ENCODE measurements around the gene PSMA1. TPM values are rescaled to one million over a fixed set of nuclear protein-coding genes. Genes with fewer than 3 reads are reported as not detected.

Gene PSMA1
- total and polyA plus RNA-seq, 2 donors (not counting 1 experiment from before 2014, with no cell fraction given), result 165 to 220 TPM

- H3K9me3 ChIP-seq (ENCODE audit: control insufficient read depth, insufficient read depth, low read depth, low read length), result no peaks in the 10 kb centered on the region
- no peak for DNase-seq (ENCODE audit: low read depth in 2 of 2)
- H3K79me2 ChIP-seq (ENCODE audit: control insufficient read depth, insufficient read depth, low read length), result no peaks in the 10 kb centered on the region
- no peaks in the 10 kb centered on the region for H3K4me1 ChIP-seq (ENCODE audit: control insufficient read depth, extremely low read depth, insufficient read depth, low read length)
- H4K20me1 ChIP-seq (ENCODE audit: control insufficient read depth, extremely low read depth, insufficient read depth, low read length), result no peaks in the 10 kb centered on the region
- no peak overlapping the region for H3K4me2 ChIP-seq (ENCODE audit: extremely low read depth, insufficient read depth, low read length)
- no peak for TF ChIP-seq EZH2 (IDR thresholded peaks at IDR 0.05; ENCODE audit: low read length, missing control alignments)
- no peak overlapping the region for H3K9ac ChIP-seq (ENCODE audit: insufficient read depth, low read length)
- no peak overlapping the region for H3K4me3 ChIP-seq (replicated peaks in 1 of 4; ENCODE audit: control extremely low read depth in 1 of 4, insufficient read depth in 1 of 4, low read depth in 3 of 4, low read length in 4 of 4)
- no peaks in the 10 kb centered on the region for H3K36me3 ChIP-seq (ENCODE audit: control insufficient read depth, insufficient read depth, low read length)
- H3K27ac ChIP-seq (ENCODE audit: insufficient read depth, low read length), result no peak overlapping the region
- no peaks in the 10 kb centered on the region for H3K27me3 ChIP-seq (ENCODE audit: control insufficient read depth, insufficient read depth, low read length)
- H2AFZ ChIP-seq (ENCODE audit: low read length), result no peak overlapping the region
These were observed 9.8 kb upstream of the PSMA1 start for GRCh38 chr11:14529951-14530350.

DNA sequence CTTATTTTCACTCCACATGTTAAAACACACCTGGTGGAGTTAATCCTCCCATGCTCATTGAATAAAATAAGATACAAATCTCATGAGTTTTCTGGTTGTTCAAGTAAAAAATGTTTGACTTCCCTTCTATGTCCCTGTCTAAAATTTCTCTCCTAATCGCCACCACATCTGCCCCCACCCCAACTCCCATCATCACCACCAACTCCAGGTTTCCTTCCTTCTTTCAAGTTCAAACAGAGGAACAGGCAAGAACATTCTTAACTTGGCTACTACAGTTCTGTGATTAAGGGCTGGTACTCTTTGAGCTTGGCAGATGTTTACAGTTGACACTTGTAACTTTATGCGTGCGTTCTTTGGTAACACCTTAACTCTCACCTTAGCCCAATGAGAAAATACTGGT lies 9.1 kb upstream of the PSMA1 start:
- no peak overlapping the region for H2AFZ ChIP-seq (ENCODE audit: low read length)
- no peaks in the 10 kb centered on the region for H3K4me1 ChIP-seq (ENCODE audit: control insufficient read depth, extremely low read depth, insufficient read depth, low read length)
- H3K79me2 ChIP-seq (ENCODE audit: control insufficient read depth, insufficient read depth, low read length), result no peaks in the 10 kb centered on the region
- no peaks in the 10 kb centered on the region for H3K36me3 ChIP-seq (ENCODE audit: control insufficient read depth, insufficient read depth, low read length)
- no peak overlapping the region for H3K27ac ChIP-seq (ENCODE audit: insufficient read depth, low read length)
- no peaks in the 10 kb centered on the region for H3K9me3 ChIP-seq (ENCODE audit: control insufficient read depth, insufficient read depth, low read depth, low read length)
- no peaks in the 10 kb centered on the region for H4K20me1 ChIP-seq (ENCODE audit: control insufficient read depth, extremely low read depth, insufficient read depth, low read length)
- no peak overlapping the region for H3K9ac ChIP-seq (ENCODE audit: insufficient read depth, low read length)
- H3K4me3 ChIP-seq (replicated peaks in 1 of 4; ENCODE audit: control extremely low read depth in 1 of 4, insufficient read depth in 1 of 4, low read depth in 3 of 4, low read length in 4 of 4), result no peak overlapping the region
- no peak overlapping the region for H3K4me2 ChIP-seq (ENCODE audit: extremely low read depth, insufficient read depth, low read length)
- no peaks in the 10 kb centered on the region for H3K27me3 ChIP-seq (ENCODE audit: control insufficient read depth, insufficient read depth, low read length)
- TF ChIP-seq, protein P1, sequence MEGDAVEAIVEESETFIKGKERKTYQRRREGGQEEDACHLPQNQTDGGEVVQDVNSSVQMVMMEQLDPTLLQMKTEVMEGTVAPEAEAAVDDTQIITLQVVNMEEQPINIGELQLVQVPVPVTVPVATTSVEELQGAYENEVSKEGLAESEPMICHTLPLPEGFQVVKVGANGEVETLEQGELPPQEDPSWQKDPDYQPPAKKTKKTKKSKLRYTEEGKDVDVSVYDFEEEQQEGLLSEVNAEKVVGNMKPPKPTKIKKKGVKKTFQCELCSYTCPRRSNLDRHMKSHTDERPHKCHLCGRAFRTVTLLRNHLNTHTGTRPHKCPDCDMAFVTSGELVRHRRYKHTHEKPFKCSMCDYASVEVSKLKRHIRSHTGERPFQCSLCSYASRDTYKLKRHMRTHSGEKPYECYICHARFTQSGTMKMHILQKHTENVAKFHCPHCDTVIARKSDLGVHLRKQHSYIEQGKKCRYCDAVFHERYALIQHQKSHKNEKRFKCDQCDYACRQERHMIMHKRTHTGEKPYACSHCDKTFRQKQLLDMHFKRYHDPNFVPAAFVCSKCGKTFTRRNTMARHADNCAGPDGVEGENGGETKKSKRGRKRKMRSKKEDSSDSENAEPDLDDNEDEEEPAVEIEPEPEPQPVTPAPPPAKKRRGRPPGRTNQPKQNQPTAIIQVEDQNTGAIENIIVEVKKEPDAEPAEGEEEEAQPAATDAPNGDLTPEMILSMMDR (conservative IDR thresholded peaks at IDR 0.05 in 1 of 2, IDR thresholded peaks at IDR 0.05 in 1 of 2; ENCODE audit: low read depth in 1 of 2, low read length in 2 of 2), result no peak
- TF ChIP-seq EZH2 (IDR thresholded peaks at IDR 0.05; ENCODE audit: low read length, missing control alignments), result no peak
- DNase-seq (ENCODE audit: low read depth in 2 of 2), result no peak

GRCh38 chr11:14522801-14523200 lies 2.6 kb upstream of the PSMA1 start:
- no peaks in the 10 kb centered on the region for H3K9me3 ChIP-seq (ENCODE audit: control insufficient read depth, insufficient read depth, low read depth, low read length)
- TF ChIP-seq EZH2 (IDR thresholded peaks at IDR 0.05; ENCODE audit: low read length, missing control alignments), result no peak
- TF ChIP-seq, protein P1 (conservative IDR thresholded peaks at IDR 0.05 in 1 of 2, IDR thresholded peaks at IDR 0.05 in 1 of 2; ENCODE audit: low read depth in 1 of 2, low read length in 2 of 2), result no peak
- no peaks in the 10 kb centered on the region for H3K4me1 ChIP-seq (ENCODE audit: control insufficient read depth, extremely low read depth, insufficient read depth, low read length)
- no peak overlapping the region for H3K4me3 ChIP-seq (replicated peaks in 1 of 4; ENCODE audit: control extremely low read depth in 1 of 4, insufficient read depth in 1 of 4, low read depth in 3 of 4, low read length in 4 of 4)
- no peak overlapping the region for H2AFZ ChIP-seq (ENCODE audit: low read length)
- H3K9ac ChIP-seq (ENCODE audit: insufficient read depth, low read length), result no peak overlapping the region
- no peaks in the 10 kb centered on the region for H3K36me3 ChIP-seq (ENCODE audit: control insufficient read depth, insufficient read depth, low read length)
- no peaks in the 10 kb centered on the region for H3K27me3 ChIP-seq (ENCODE audit: control insufficient read depth, insufficient read depth, low read length)
- no peak overlapping the region for H3K4me2 ChIP-seq (ENCODE audit: extremely low read depth, insufficient read depth, low read length)
- no peak for DNase-seq (ENCODE audit: low read depth in 2 of 2)
- no peak overlapping the region for H3K27ac ChIP-seq (ENCODE audit: insufficient read depth, low read length)
- no peaks in the 10 kb centered on the region for H4K20me1 ChIP-seq (ENCODE audit: control insufficient read depth, extremely low read depth, insufficient read depth, low read length)
- H3K79me2 ChIP-seq (ENCODE audit: control insufficient read depth, insufficient read depth, low read length), result peaks cover 21% of the 10 kb centered on the region

Data from fibroblast of lung (primary cell).